ENCODE results near the gene ARHGAP24.

DNA sequence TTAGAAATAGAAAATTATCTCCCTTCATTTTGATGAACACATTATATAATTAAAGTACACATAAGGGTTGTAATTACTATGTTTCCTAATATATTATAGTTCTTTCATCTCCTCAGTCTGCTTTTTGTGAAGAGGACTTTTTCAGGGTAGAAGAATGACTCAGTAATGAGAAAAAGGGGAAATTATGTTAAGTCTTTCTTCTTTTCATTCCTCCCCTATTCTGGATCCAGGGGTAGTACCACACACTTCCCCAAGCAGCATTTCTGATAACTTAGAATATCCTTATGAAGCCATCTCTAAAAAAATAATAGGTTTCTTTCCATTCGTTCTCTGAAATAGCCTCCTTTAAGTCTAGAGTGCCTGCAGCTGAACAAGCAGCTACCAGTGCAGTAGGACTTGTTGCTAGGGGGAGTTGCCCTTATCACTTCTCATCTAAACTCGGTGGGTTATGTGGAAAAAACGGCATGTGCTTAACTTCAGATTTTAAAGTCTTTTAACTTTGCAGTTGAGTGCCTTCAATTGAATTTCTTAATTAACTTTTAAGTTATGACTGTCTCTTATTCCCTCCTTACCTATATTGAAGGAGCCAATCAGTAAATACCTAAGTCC is 184.8 kb downstream of the ARHGAP24 start:
- TF ChIP-seq, protein P1, sequence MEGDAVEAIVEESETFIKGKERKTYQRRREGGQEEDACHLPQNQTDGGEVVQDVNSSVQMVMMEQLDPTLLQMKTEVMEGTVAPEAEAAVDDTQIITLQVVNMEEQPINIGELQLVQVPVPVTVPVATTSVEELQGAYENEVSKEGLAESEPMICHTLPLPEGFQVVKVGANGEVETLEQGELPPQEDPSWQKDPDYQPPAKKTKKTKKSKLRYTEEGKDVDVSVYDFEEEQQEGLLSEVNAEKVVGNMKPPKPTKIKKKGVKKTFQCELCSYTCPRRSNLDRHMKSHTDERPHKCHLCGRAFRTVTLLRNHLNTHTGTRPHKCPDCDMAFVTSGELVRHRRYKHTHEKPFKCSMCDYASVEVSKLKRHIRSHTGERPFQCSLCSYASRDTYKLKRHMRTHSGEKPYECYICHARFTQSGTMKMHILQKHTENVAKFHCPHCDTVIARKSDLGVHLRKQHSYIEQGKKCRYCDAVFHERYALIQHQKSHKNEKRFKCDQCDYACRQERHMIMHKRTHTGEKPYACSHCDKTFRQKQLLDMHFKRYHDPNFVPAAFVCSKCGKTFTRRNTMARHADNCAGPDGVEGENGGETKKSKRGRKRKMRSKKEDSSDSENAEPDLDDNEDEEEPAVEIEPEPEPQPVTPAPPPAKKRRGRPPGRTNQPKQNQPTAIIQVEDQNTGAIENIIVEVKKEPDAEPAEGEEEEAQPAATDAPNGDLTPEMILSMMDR (IDR thresholded peaks at IDR 0.05; ENCODE audit: insufficient read depth, low read length, poor library complexity, severe bottlenecking): no peak
- TF ChIP-seq EZH2phosphoT487 (conservative IDR thresholded peaks at IDR 0.05; ENCODE audit: low read length): no peak
